AG04450 (cell line): ENCODE data around the gene FRG2C. TPM values are rescaled to one million over a fixed set of nuclear protein-coding genes. Genes with fewer than 3 reads are reported as not detected.
A peak's percentile ranks its signal among the peaks of the same experiment; 100 is the strongest.
"Not testable (repeated sequence)": the region's sequence is repeated elsewhere in the genome, so short reads cannot be mapped to it uniquely, and the experiment has no call there.

Experiments
- CTCF ChIA-PET: fragments of 300-600, 350-600 bp; formaldehyde crosslinking; extraction: SDS; loops from one replicate; lab custom pipeline; 2022; ENCODE audit warnings: antibody characterized with exemption, inconsistent platforms; lab: Charles Lee
- POLR2A ChIA-PET: fragments of 350-600 bp; formaldehyde crosslinking; extraction: SDS; loops from one replicate; lab custom pipeline; 2021; ENCODE audit warnings: antibody characterized with exemption, inconsistent platforms; lab: Yijun Ruan, JAX
- DNase-seq: peaks from one replicate; pipeline ENCODE4 v3.0.0-alpha.2; 2011; ENCODE audit warnings: low read depth, low spot score
- H3K27ac ChIP-seq: one replicate; pipeline ENCODE4 v1.5.1; 2012; ENCODE audit warnings: low read depth, low read length, control low read depth
- H3K27me3 ChIP-seq: one replicate; pipeline ENCODE4 v1.6.0; 2012; ENCODE audit warnings: low read length; ENCODE audit not compliant: control insufficient read depth, insufficient read depth
- H3K4me3 ChIP-seq: 2 replicates; pipeline ENCODE4 v1.5.1; 2011; ENCODE audit warnings: mild to moderate bottlenecking, low read depth, low read length, control low read depth
- H3K9me3 ChIP-seq: 2 replicates; pipeline ENCODE4 v1.5.1; 2012; ENCODE audit warnings: low read length; ENCODE audit not compliant: control insufficient read depth, insufficient read depth
- polyA plus RNA-seq: library from polyadenylated mRNA; depleted of rRNA; stranded (reverse); fragments of >200 nt; gene quantifications from 2 replicates; pipeline ENCODE4 v1.2.3, GENCODE V29; 2011
- TF ChIP-seq, protein P1 (sequence below): IDR thresholded peaks from 2 replicates; pipeline ENCODE4 v1.5.1; 2011; ENCODE audit warnings: low read depth, low read length, control low read depth, inconsistent platforms

FRG2C gene
- polyA plus RNA-seq, 1 experiment = not detected

DNA sequence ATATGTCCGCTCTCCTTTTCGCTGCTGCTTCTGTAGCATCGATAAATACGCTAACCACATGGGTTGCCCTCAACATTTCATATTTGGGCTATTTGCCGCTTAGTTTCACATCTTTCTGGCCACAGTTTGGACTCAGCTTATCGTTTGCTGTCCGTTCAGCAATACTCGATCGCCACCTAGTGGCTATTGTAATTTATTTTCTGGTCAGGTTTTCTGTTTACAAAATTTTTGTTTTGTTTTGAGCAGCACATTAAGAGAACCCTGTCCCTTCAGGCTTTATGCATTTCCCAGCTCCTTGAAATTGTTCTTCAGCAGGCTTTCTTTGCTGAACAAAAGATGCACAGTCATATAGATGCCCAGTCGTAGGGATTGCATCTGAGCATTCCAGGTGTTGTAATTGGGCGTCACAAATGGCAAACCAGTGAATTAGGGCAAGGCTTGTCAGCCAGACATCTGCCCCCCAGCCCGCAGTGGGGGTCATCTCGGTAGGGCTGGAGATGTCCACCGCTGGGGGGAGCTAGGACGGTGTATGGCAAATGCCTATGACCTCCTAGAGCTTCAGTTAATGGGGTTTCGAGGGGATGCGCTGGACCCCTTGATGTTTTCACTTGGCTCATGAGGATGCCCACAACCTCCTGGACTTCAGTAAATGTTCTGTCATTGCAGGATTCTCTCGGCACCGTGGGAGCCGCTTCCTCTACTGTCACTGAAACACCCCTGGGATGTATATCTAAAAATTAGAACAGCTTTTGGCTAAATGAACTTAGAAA lies 20.9 kb upstream of the FRG2C start:
- H3K27me3 ChIP-seq, H3K9me3 ChIP-seq, H3K27ac ChIP-seq, POLR2A ChIA-PET: not testable (repeated sequence)
- H3K4me3 ChIP-seq = peak overlapping the region; percentile 17; the same call in 1 of the 2 replicates
- DNase-seq = peak; percentile 10
- TF ChIP-seq, protein P1, sequence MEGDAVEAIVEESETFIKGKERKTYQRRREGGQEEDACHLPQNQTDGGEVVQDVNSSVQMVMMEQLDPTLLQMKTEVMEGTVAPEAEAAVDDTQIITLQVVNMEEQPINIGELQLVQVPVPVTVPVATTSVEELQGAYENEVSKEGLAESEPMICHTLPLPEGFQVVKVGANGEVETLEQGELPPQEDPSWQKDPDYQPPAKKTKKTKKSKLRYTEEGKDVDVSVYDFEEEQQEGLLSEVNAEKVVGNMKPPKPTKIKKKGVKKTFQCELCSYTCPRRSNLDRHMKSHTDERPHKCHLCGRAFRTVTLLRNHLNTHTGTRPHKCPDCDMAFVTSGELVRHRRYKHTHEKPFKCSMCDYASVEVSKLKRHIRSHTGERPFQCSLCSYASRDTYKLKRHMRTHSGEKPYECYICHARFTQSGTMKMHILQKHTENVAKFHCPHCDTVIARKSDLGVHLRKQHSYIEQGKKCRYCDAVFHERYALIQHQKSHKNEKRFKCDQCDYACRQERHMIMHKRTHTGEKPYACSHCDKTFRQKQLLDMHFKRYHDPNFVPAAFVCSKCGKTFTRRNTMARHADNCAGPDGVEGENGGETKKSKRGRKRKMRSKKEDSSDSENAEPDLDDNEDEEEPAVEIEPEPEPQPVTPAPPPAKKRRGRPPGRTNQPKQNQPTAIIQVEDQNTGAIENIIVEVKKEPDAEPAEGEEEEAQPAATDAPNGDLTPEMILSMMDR = peak; percentile 53
- CTCF ChIA-PET = interaction anchor here (0.6 to 1.5 kb wide), 4 partner anchors 21 to 698 kb away, joined by 3 to 5 read pairs (median 4); no protein-coding TSS in a partner anchor

DNA sequence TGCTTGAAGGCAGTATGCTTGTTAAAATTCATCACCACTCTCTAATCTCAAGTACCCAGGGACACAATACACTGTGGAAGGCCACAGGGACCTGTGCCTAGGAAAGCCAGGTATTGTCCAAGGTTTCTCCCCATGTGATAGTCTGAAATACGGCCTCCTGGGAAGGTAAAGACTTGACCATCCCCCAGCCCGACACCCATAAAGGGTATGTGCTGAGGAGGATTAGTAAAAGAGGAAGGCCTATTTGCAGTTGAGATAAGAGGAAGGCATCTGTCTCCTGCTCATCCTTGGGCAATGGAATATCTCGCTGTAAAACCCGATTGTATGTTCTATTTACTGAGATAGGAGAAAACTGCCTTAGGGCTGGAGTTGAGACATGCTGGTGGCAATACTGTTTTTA lies 18.6 kb upstream of the FRG2C start:
- POLR2A ChIA-PET, H3K4me3 ChIP-seq, DNase-seq, H3K9me3 ChIP-seq, CTCF ChIA-PET, H3K27me3 ChIP-seq, H3K27ac ChIP-seq: not testable (repeated sequence)

DNA sequence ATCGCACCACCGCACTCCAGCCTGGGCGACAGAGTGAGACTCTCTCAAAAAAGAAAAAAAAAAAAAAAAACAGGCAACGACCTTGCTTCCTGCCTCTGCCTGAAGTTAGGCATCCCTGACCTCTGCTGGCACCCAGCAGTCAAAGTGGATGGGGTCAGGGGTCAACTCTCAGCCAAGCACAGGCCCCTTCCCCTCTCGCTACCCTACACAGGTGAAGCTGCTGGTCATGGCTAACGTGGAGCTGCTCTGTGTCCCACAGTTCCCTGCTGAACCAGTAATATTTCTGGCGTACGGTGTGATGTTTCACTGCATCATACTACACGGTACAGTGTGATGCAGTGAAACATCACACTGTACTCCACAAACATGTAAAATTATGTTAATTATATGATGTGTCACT lies 13.9 kb upstream of the FRG2C start:
- TF ChIP-seq, protein P1 = no peak
- no peak for DNase-seq
- Histone ChIP-seq H3K4me3 (no peak overlapping the region), H3K9me3 (peaks cover 1% of the 10 kb centered on the region; the same call in 1 of the 2 replicates), H3K27ac (no peak overlapping the region), H3K27me3 (no peaks in the 10 kb centered on the region)
- CTCF ChIA-PET = no interaction called here
- POLR2A ChIA-PET = no interaction called here

DNA sequence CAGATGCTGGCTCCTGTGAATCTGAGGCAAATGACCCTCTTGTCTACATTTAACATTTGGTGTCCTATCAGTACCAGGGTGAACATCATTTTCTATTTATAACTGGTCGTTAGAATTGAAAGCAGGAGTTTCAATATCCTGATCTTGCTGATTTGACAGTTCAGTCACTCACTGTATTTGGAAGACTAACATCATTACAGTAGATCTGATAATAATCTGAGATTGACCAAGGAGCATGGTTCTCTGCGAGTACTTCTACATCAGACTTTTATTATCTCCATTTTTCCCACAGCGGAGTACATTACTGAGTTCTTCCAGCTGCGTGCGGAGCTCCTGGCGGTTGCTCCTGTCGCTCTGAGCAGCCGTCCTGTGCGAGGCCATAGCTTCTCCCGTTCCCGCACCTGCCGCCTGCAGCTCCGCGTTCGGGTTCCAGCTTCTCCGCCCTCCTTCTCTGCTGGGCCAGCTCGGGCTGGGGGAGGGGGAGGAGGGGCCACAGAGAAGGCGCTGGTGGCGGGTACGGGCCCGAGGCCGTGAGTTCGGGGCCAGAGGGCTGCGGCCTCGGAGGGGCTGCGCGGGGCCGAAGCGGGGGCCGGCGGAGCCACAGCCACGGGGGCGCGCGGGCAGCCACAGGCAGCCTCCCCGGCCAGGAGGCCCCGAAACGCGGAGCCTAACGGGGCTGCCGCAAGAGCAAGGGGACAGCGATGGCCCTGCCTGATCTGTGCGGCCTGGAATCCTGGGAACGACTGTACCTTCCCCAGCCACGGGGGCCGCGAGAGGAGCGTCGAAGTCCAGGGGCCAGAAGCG lies 8.8 kb upstream of the FRG2C start:
- POLR2A ChIA-PET = not testable (repeated sequence)

DNA sequence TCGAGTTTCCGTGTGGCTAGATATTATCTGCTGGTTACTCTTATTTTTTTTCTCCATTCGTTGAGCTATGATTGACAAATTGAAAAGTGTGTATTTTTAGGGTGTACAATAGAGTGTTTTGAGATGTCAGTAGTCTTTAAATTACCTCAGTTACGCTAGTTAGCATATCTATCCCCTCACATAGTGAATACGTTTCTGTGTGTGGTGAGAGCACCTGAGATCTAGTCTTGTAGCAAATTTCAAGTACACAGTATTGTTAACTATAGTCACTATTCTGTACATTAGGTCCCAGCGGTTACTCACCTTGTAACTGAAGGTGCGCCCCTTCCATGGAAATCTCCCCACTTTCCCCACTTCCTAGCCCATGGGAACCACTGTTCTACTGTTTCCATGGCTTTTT lies 8.2 kb upstream of the FRG2C start:
- H3K27ac ChIP-seq, H3K4me3 ChIP-seq, CTCF ChIA-PET, DNase-seq, H3K27me3 ChIP-seq, H3K9me3 ChIP-seq, POLR2A ChIA-PET: not testable (repeated sequence)

More for the DNA sequence above, 8.8 kb upstream of the FRG2C start:
- CTCF ChIA-PET, H3K9me3 ChIP-seq, H3K27me3 ChIP-seq, H3K4me3 ChIP-seq, DNase-seq, H3K27ac ChIP-seq: not testable (repeated sequence)

DNA sequence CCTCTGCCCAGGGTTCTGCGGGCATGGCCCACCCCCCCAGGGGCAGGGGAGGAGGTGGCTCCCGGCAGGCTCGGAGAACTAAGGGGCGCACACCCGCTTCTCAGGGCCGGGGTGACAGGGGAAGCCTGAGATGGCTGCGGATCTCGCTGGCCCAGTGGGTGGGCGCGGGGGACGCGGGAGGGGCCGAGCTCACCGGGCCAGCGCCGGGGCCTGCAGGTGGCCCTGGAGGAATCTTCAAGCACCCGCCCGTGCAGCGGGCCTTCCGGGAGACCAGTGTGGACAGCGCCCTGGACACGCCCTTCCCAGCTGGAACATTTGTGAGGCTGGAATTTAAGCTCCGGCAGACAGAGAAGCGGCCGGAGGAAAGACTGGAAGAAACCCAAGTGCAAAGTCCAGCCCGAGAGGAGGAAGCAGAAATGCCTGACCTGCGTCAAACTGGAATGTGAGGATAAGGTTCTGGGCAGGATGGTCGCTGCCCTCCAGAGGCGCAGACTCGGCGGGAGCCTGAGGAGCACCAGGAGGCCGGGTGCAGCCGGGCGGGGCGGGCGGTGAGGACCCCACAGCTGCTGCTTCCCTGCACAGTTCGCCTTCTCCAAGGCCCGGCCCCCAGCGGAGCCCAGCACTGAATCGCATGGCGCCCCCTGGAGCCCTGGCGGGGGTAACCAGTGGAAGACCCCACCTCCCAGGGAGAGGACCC lies 5.6 kb upstream of the FRG2C start:
- H3K27me3 ChIP-seq, H3K9me3 ChIP-seq, DNase-seq, H3K27ac ChIP-seq: not testable (repeated sequence)
- ChIA-PET CTCF (interaction anchor here (0.6 kb wide), 3 partner anchors 12 to 1022 kb away, joined by 3 to 6 read pairs (median 3); no protein-coding TSS in a partner anchor), POLR2A (interaction anchor here (1.2 kb wide), 1 partner anchor 11 kb away, joined by 3 read pairs; no protein-coding TSS in a partner anchor)
- TF ChIP-seq, protein P1 = peak; percentile 45
- peak overlapping the region; percentile 63 for H3K4me3 ChIP-seq

DNA sequence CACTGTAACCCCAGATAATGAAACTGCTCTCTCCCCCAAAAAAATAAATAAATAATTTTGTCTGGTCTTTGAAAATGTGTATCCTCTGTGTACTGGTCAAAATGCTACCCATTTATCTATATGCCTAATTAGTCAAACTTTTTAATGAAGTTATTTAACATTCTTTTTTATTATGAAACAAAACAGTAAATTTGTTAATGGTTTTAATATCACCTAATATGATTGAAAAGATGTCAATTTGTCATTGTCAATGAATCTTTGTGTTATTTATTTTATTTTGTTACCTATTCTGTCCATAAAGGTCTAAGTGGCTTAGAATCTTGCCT lies 5.1 kb upstream of the FRG2C start:
- CTCF ChIA-PET, H3K9me3 ChIP-seq, H3K27ac ChIP-seq, DNase-seq, H3K27me3 ChIP-seq: not testable (repeated sequence)
- peak overlapping the region; percentile 63 for H3K4me3 ChIP-seq
- POLR2A ChIA-PET = interaction anchor here (1.2 kb wide), 1 partner anchor 11 kb away, joined by 3 read pairs; no protein-coding TSS in a partner anchor

DNA sequence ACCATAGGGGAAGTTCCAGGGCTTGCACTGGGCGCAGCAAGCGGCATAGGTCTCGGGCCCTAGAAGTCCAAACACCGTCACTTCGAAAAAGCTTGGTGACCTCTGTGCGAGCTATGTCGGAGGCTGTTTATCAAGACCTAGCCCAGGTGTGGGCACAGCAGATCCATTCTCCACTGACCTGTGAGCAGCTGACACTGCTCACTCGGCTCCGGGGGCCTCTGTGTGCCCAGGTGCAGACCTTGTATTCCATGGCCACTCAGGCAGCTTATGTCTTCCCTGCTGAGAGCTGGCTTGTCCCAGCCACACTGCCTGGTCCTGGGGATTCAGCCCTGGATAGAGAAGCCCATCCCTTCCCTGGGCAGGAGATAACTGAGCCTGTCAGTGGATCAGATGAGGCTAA lies 1.5 kb downstream of the FRG2C start:
- POLR2A ChIA-PET, CTCF ChIA-PET, DNase-seq, H3K4me3 ChIP-seq, H3K27ac ChIP-seq, H3K27me3 ChIP-seq: not testable (repeated sequence)
- H3K9me3 ChIP-seq = peaks cover 28% of the 10 kb centered on the region
